ENCODE data around the gene LY9. TPM values are rescaled to one million over a fixed set of nuclear protein-coding genes. Genes with fewer than 3 reads are reported as not detected.
A peak's percentile ranks its signal among the peaks of the same experiment; 100 is the strongest.

Gene LY9
- total and polyA plus RNA-seq, 9 of the 15 experiments (the other 6 are each of a cell fraction or from before 2014, with no cell fraction given): not detected

DNA sequence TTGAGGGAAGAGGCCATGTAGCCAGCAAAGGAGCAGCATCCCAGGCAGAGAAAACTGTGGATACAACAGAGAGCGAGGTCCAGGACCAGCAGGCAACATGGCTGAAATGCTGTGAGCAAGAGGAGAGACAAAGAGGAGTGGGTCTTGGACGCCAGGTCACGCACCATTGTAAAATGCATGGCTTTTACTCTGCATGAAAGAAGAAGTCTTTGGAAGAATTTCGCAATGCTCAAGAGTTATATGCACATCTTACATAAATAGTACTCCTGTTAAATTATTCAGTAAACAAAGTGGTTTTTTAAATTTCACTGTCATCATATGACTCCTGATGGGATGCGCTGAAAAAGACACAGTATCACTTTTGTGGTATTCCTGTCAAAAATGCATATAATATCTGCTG lies 63.2 kb downstream of the LY9 start:
- POLR2A ChIA-PET: no interaction called here
- H3K9me3 ChIP-seq (replicated peaks; ENCODE audit: control insufficient read depth, insufficient read depth, low read depth, low read length): no peaks in the 10 kb centered on the region
- no peaks in the 10 kb centered on the region for H3K36me3 ChIP-seq (ENCODE audit: control insufficient read depth, insufficient read depth, low read length)
- CTCF ChIA-PET (ENCODE audit: low intra/inter-chr PET ratio): no interaction called here
- no peak for FAIRE-seq
- no TSS peak for BruUV-seq (replicated peaks)
- intact Hi-C loops (cut with micrococcal nuclease) (no loop called here), in situ Hi-C loops (cut with MboI) (no loop called here)
- no peaks in the 10 kb centered on the region for H3K9me1 ChIP-seq (ENCODE audit: control insufficient read depth, insufficient read depth, low read length)
- no peak for ATAC-seq
- WGBS (ENCODE audit: insufficient coverage, low coverage, missing lambda C conversion rate): 11% methylated on average over 5 of the region's 5 CpGs
- TF ChIP-seq SMAD2 (IDR thresholded peaks at IDR 0.05; ENCODE audit: low read depth, low read length) (no peak), CEBPG (CRISPR knock-in tag; IDR thresholded peaks at IDR 0.05) (no peak), CEBPG (tag; conservative IDR thresholded peaks at IDR 0.05 in 1 of 2, IDR thresholded peaks at IDR 0.05 in 1 of 2) (0 out of 4 replicates have a peak, but pooled peaks of 1 of the 2 experiments have one; percentile 13)
- H3K4me3 ChIP-seq: no peak overlapping the region
- H3K4me2 ChIP-seq (ENCODE audit: insufficient read depth, low read length): no peak overlapping the region
- H2AFZ ChIP-seq (ENCODE audit: low read depth, low read length): no peak overlapping the region
- H3K27ac ChIP-seq (ENCODE audit: extremely low read depth, low read depth, low read length): no peak overlapping the region
- peaks cover 4 to 36% of the 10 kb centered on the region in 2 experiments; a peak in 3 of 5 replicates for H3K27me3 ChIP-seq (ENCODE audit: control insufficient read depth in 2 of 2, insufficient read depth in 2 of 2, low read length in 2 of 2)
- H3K4me1 ChIP-seq (replicated peaks in 1 of 2; ENCODE audit: control insufficient read depth in 2 of 2, insufficient read depth in 2 of 2, low read length in 2 of 2): no peaks in the 10 kb centered on the region
- H4K20me1 ChIP-seq (replicated peaks; ENCODE audit: control insufficient read depth, insufficient read depth, low read length): 0 out of 2 replicates have a peak, but pooled peaks cover 2% of the 10 kb centered on the region
- no peak for DNase-seq (ENCODE audit: extremely low read depth in 1 of 4, low spot score in 3 of 4)
- no peak overlapping the region for H3K9ac ChIP-seq (ENCODE audit: insufficient read depth in 1 of 2, low read depth in 2 of 2, low read length in 2 of 2)
- no peaks in the 10 kb centered on the region for H3K79me2 ChIP-seq (ENCODE audit: control insufficient read depth, insufficient read depth, low read length)

DNA sequence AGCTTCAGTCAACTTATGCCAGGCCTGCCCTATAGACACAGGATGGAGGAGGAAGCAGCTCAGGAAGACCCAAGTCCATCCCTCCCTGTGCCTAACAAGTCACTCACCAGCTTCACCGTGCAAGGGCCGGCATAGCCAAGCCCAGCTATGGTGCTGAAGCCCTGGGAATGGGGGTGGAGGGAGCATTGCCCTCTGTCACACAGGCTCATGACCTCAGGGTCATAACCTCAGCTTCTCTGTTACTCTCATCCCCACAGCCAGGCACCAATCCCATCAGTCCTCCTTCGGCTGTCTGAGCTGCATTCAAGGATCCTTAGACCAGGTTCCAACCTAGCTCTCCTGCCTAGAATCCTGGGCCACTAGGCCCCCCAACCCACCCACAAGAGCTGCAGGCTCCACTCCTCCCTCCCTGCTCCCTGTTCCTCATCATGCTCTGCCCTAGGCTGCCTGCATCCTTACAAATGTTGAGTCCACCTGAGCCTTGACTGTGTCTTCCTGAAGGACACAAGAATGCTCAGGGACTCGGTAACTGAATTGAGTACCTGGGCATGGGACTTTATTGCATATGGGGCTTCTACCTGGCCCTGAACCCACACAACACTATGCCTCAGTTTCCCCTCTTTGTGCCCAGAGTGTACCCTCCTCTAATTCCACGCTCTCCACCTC lies 65.0 kb downstream of the LY9 start:
- Histone ChIP-seq H3K27me3 (ENCODE audit: control insufficient read depth in 2 of 2, insufficient read depth in 2 of 2, low read length in 2 of 2) (peaks cover 4 to 27% of the 10 kb centered on the region in 2 experiments; a peak in 4 of 5 replicates), H3K9ac (ENCODE audit: insufficient read depth in 1 of 2, low read depth in 2 of 2, low read length in 2 of 2) (no peak overlapping the region), H3K27ac (ENCODE audit: extremely low read depth, low read depth, low read length) (no peak overlapping the region), H3K4me1 (replicated peaks in 1 of 2; ENCODE audit: control insufficient read depth in 2 of 2, insufficient read depth in 2 of 2, low read length in 2 of 2) (no peaks in the 10 kb centered on the region), H3K36me3 (ENCODE audit: control insufficient read depth, insufficient read depth, low read length) (no peaks in the 10 kb centered on the region), H3K4me2 (ENCODE audit: insufficient read depth, low read length) (no peak overlapping the region), H3K4me3 (no peak overlapping the region), H3K9me3 (replicated peaks; ENCODE audit: control insufficient read depth, insufficient read depth, low read depth, low read length) (no peaks in the 10 kb centered on the region), H3K9me1 (ENCODE audit: control insufficient read depth, insufficient read depth, low read length) (no peaks in the 10 kb centered on the region), H3K79me2 (ENCODE audit: control insufficient read depth, insufficient read depth, low read length) (no peaks in the 10 kb centered on the region), H4K20me1 (replicated peaks; ENCODE audit: control insufficient read depth, insufficient read depth, low read length) (0 out of 2 replicates have a peak, but pooled peaks cover 2% of the 10 kb centered on the region), H2AFZ (ENCODE audit: low read depth, low read length) (no peak overlapping the region)
- ChIA-PET POLR2A (no interaction called here), CTCF (ENCODE audit: low intra/inter-chr PET ratio) (no interaction called here)
- intact Hi-C loops (cut with micrococcal nuclease): no loop called here
- BruUV-seq (replicated peaks): no TSS peak
- ATAC-seq (no peak), FAIRE-seq (no peak), DNase-seq (ENCODE audit: extremely low read depth in 1 of 4, low spot score in 3 of 4) (no peak)
- in situ Hi-C loops (cut with MboI): no loop called here
- 2% methylated on average over 5 of the region's 5 CpGs for WGBS (ENCODE audit: insufficient coverage, low coverage, missing lambda C conversion rate)
- TF ChIP-seq PHF21A (IDR thresholded peaks at IDR 0.05; ENCODE audit: borderline replicate concordance, low read depth): no peak
- TF ChIP-seq, protein P1, sequence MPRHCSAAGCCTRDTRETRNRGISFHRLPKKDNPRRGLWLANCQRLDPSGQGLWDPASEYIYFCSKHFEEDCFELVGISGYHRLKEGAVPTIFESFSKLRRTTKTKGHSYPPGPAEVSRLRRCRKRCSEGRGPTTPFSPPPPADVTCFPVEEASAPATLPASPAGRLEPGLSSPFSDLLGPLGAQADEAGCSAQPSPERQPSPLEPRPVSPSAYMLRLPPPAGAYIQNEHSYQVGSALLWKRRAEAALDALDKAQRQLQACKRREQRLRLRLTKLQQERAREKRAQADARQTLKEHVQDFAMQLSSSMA (CRISPR knock-in tag; IDR thresholded peaks at IDR 0.05): no peak
- TF ChIP-seq, protein P2, sequence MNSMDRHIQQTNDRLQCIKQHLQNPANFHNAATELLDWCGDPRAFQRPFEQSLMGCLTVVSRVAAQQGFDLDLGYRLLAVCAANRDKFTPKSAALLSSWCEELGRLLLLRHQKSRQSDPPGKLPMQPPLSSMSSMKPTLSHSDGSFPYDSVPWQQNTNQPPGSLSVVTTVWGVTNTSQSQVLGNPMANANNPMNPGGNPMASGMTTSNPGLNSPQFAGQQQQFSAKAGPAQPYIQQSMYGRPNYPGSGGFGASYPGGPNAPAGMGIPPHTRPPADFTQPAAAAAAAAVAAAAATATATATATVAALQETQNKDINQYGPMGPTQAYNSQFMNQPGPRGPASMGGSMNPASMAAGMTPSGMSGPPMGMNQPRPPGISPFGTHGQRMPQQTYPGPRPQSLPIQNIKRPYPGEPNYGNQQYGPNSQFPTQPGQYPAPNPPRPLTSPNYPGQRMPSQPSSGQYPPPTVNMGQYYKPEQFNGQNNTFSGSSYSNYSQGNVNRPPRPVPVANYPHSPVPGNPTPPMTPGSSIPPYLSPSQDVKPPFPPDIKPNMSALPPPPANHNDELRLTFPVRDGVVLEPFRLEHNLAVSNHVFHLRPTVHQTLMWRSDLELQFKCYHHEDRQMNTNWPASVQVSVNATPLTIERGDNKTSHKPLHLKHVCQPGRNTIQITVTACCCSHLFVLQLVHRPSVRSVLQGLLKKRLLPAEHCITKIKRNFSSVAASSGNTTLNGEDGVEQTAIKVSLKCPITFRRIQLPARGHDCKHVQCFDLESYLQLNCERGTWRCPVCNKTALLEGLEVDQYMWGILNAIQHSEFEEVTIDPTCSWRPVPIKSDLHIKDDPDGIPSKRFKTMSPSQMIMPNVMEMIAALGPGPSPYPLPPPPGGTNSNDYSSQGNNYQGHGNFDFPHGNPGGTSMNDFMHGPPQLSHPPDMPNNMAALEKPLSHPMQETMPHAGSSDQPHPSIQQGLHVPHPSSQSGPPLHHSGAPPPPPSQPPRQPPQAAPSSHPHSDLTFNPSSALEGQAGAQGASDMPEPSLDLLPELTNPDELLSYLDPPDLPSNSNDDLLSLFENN (IDR thresholded peaks at IDR 0.05; ENCODE audit: low read depth in 2 of 2, low read length in 2 of 2): no peak
- no peak for TF ChIP-seq ZNF785 (CRISPR knock-in tag; IDR thresholded peaks at IDR 0.05)
- no peak for TF ChIP-seq ZNF695 (CRISPR knock-in tag; IDR thresholded peaks at IDR 0.05)
- TF ChIP-seq CBX5 (IDR thresholded peaks at IDR 0.05; ENCODE audit: borderline replicate concordance, low read depth): no peak
- TF ChIP-seq CBX3 (IDR thresholded peaks at IDR 0.05; ENCODE audit: borderline replicate concordance in 1 of 2, low read length in 2 of 2): no peak
- TF ChIP-seq NFATC3 (IDR thresholded peaks at IDR 0.05): no peak
- TF ChIP-seq NR2C2 (CRISPR knock-in tag; IDR thresholded peaks at IDR 0.05): no peak
- no peak for TF ChIP-seq NR2C2 (tag; IDR thresholded peaks at IDR 0.05)

Data from K562 (cell line).